Gastrocnemius medialis (tissue), 4 donors: ENCODE results near the gene CAMK2D.

Source experiments
- POLR2A ChIP-seq, 2 donors: fragments of 450-650 bp; IDR thresholded peaks; one replicate each; pipeline ENCODE4 v1.6.1; 2017; ENCODE audit warnings: antibody characterized with exemption in 2 of 2, mild to moderate bottlenecking in 2 of 2, moderate library complexity in 2 of 2
- TF ChIP-seq, protein P1 (sequence below), 5 experiments: fragments of 450-650 bp in 3 of 5; fragments of 200-600 bp in 2 of 5; sonication (generic) in 2 of 5; IDR thresholded peaks in 4 of 5; conservative IDR thresholded peaks in 1 of 5; 1 replicate in 4 of 5; 2 replicates in 1 of 5; pipeline ENCODE4 v1.5.1; 2016 to 2019; ENCODE audit warnings: antibody characterized with exemption in 5 of 5, mild to moderate bottlenecking in 3 of 5, moderate library complexity in 3 of 5

DNA sequence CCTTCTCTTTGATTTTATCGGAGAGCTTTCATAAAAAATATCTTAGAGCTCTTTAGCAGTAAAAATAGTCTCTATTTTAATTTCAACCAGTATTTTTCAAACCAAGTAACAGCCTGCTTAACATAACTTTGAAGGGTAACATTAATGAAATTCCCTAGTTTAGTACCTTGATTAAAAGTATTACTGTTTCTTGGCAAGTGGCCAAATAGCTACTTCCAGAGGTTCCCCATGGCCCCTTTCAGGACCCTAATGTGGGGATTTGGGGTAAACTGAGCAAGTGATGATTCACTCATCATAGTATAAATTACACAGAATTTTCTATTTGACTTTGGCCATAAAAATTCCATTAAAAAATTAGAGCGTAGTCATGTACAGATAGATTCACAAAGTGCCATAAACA is 211.0 kb downstream of the CAMK2D start:
- TF ChIP-seq, protein P1, sequence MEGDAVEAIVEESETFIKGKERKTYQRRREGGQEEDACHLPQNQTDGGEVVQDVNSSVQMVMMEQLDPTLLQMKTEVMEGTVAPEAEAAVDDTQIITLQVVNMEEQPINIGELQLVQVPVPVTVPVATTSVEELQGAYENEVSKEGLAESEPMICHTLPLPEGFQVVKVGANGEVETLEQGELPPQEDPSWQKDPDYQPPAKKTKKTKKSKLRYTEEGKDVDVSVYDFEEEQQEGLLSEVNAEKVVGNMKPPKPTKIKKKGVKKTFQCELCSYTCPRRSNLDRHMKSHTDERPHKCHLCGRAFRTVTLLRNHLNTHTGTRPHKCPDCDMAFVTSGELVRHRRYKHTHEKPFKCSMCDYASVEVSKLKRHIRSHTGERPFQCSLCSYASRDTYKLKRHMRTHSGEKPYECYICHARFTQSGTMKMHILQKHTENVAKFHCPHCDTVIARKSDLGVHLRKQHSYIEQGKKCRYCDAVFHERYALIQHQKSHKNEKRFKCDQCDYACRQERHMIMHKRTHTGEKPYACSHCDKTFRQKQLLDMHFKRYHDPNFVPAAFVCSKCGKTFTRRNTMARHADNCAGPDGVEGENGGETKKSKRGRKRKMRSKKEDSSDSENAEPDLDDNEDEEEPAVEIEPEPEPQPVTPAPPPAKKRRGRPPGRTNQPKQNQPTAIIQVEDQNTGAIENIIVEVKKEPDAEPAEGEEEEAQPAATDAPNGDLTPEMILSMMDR (IDR thresholded peaks at IDR 0.05 in 4 of 5, conservative IDR thresholded peaks at IDR 0.05 in 1 of 5) = no peak
- no peak for TF ChIP-seq POLR2A (IDR thresholded peaks at IDR 0.05)
